Right ventricle myocardium inferior (tissue), 1 donor: ENCODE results near the gene SUV39H1. TPM values are rescaled to one million over a fixed set of nuclear protein-coding genes. Genes with fewer than 3 reads are reported as not detected.

Experiments
- ATAC-seq: fragments of 200-7000 bp; cut with Tn5 transposase; one replicate; pipeline ENCODE4 v1.9.1; 2020; ENCODE audit warnings: mild to moderate bottlenecking, moderate library complexity
- DNase-seq: peaks from one replicate; pipeline ENCODE4 v3.0.0; 2021; ENCODE audit errors: missing footprints
- intact Hi-C: fragments of 100-400 bp; cut with DNase I; formaldehyde crosslinking; loops from one replicate; pipeline ENCODE4 v1.11.0; 2022
- total RNA-seq: library from RNA; stranded (reverse); fragmentation: NEBNext Ultra II Directional; extraction: Animal tissue kit (Norgen Biotek cat#: 25700); gene quantifications from one replicate; pipeline ENCODE4 v1.2.1, GENCODE V29; 2021
- donor health status: DM: no; HTN: yes; CAD: no; lungs with severe emphysema.

SUV39H1 gene
- total RNA-seq, 1 donor from 2014 or later = 2.2 TPM

DNA sequence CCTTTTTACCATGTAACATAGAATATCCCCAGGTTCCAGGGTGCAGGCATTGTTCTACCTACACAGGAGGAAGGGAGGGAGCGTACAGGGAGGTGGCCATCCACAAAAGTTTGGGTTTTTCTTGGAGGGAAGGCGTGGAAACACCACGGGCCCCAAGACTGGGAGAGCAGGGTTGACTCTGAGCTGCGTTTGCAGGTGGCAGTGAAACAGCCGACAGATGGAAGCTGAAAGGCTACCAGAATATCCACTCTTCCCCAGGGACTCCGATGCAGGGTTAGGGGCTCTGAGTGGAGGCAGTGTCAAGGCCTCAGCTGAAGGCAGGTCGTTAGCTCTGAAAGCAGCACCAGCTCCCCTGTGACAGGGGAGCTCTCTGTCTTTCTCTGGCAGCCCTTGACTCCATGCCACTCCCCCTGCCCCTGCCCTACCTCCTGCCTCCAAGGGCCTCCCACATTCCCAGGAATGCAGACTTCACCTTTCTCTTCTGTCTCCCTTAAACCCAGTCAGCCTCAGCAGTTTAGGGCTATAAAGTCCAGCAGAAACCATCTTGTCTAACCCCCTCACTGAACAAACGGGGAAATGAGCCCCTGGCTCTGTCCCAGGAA, 51.0 kb downstream of the SUV39H1 start:
- intact Hi-C loops = no loop called here
- no peak for ATAC-seq

DNA sequence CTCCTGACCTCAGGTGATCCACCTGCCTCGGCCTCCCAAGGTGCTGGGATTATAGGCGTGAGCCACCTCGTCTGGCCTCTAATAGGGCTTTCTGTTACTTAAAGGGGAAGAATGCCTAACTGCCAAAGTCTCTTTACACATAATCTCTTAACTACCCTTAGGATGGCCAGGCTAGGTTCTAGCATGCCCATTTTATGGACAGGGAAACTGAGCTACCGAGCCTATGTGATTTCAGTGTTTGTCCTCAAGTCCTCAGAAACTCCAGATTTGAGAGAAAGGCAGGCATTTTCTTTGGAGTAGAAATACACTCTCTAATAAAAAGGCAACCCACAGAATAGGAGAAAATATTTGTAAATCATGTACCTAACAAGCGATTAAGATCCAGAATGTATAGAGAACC, 52.6 kb downstream of the SUV39H1 start:
- no peak for ATAC-seq
- no peak for DNase-seq
- intact Hi-C loops = no loop called here

More for the DNA sequence above, 51.0 kb downstream of the SUV39H1 start:
- no peak for DNase-seq

DNA sequence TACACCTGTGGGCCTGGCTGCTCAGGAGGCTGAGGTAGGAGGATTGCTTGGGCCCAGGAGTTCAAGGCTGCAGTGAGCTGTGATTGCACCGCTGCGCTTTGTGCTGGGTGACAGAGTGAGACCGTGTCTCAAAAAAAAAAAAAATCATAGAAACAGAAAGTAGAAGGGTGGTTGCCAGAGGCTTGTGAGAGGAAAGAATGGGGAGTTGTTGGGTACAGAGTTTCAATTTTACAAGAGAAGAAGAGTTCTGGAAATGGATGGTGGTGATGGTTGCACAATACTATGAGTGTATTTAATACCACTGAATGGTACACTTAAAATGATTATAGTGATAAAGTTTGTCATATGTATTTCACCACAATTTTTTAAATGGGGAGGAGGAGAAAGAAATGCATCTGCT, 54.8 kb downstream of the SUV39H1 start:
- intact Hi-C loops = no loop called here
- no peak for ATAC-seq
- no peak for DNase-seq

DNA sequence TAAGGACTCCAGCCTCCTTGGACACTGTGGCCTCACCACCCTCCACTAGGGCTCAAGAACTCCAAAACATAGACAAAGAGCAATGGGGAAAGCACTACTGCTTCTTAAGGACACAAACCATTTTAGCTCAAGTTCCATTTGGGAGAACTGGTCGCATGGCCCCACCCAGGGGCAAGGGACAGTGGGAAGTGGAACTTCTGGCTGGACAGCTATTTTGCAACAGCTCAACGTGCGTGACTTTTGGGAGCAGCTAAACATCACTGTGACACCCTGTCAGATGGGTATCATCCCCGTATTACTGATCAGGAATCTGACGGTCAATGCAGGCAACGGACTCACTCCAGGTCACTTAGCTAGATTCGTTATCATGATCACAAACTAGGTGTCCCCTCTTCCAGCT, 56.0 kb downstream of the SUV39H1 start:
- intact Hi-C loops = no loop called here
- no peak for ATAC-seq

DNA sequence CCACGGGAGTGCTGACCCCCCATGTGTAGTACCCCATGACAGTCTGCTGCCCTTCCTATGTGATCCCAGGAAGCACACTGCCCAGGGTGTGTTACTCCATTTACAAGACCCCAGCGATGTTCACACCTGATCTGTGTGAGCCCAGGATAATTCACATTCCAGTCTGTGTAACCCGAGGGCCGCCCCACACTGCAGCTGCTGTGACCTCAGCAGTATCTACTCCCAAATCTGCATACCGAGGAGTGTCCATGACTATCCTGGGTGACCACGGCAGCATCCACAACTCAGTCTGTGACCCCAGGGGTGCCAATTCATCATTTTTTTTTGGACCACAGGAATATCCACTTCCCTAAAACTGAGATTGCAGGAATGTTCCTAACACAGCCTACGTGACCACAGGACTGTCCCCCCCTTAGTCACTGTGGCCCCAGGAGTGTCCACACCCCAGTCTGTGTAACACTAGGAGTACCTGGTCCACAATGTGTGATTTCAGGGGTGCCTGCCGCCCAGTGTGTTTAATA, 57.2 kb downstream of the SUV39H1 start:
- no peak for DNase-seq
- ATAC-seq = no peak
- intact Hi-C loops = no loop called here

More for the DNA sequence above, 56.0 kb downstream of the SUV39H1 start:
- DNase-seq = no peak

DNA sequence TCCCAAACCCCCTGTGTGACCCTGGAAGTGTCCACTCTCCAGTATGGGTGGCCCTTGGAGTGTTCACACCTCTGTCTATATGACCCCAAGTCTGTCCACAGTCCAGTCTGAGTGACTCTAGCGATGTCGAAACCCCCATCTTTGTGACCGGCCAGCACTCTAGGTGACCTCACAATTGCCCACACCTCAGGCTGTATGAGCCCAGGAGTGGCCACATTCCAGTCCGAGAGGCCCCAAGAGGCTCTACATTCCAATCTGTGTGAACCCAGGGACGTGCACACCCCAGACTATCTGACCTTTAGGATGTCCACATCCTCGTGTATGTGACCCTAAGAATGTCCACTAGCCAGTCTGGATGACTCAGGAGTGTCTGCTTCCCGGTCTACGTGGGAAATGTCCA, 57.7 kb downstream of the SUV39H1 start:
- DNase-seq = no peak
- ATAC-seq = no peak
- intact Hi-C loops = no loop called here

Other genes starting within 250 kb of the SUV39H1 start
- 1.2 TPM for gene SLC38A5, start 226.5 kb upstream of the SUV39H1 start, total RNA-seq
- gene FTSJ1, start 220.5 kb upstream of the SUV39H1 start, total RNA-seq = 15.7 TPM
- 13.5 TPM for gene PORCN, start 187.7 kb upstream of the SUV39H1 start, total RNA-seq
- gene EBP, start 174.9 kb upstream of the SUV39H1 start, total RNA-seq = 54.1 TPM
- 20.5 TPM for gene TBC1D25, start 157.0 kb upstream of the SUV39H1 start, total RNA-seq
- gene RBM3, start 122.2 kb upstream of the SUV39H1 start, total RNA-seq = 113 TPM
- gene WDR13, start 99.2 kb upstream of the SUV39H1 start, total RNA-seq = 170 TPM
- gene WAS, start 12.9 kb upstream of the SUV39H1 start, total RNA-seq = 4.4 TPM
- gene GLOD5, start 65.0 kb downstream of the SUV39H1 start, total RNA-seq = not detected
- 0.16 TPM for gene GATA1, start 89.9 kb downstream of the SUV39H1 start, total RNA-seq
- 37.3 TPM for gene HDAC6, start 105.3 kb downstream of the SUV39H1 start, total RNA-seq
- not detected for gene ERAS, start 129.8 kb downstream of the SUV39H1 start, total RNA-seq
- gene PCSK1N, start 138.9 kb downstream of the SUV39H1 start, total RNA-seq = not detected
- 80.5 TPM for gene TIMM17B, start 201.0 kb downstream of the SUV39H1 start, total RNA-seq
- 58.6 TPM for gene PQBP1, start 201.2 kb downstream of the SUV39H1 start, total RNA-seq
- gene SLC35A2, start 214.9 kb downstream of the SUV39H1 start, total RNA-seq = 11.6 TPM
- 3.2 TPM for gene PIM2, start 222.3 kb downstream of the SUV39H1 start, total RNA-seq